LNCaP clone FGC (cell line): ENCODE measurements around the gene LRRC28.

Experiments used
- DNase-seq: peaks from one replicate; pipeline ENCODE4 v3.0.0-alpha.2; 2011; ENCODE audit warnings: low read depth
- H3K4me3 ChIP-seq: 2 replicates; pipeline ENCODE4 v1.5.1; 2011; ENCODE audit warnings: mild to moderate bottlenecking, low read depth, low read length, control low read depth
- CTCF ChIP-seq: IDR thresholded peaks from 2 replicates; pipeline ENCODE4 v1.5.1; 2012; ENCODE audit warnings: mild to moderate bottlenecking; ENCODE audit not compliant: control insufficient read depth, insufficient read depth; ENCODE audit errors: extremely low read depth

The LRRC28 gene

GRCh38 chr15:99295840-99296239 is 44.6 kb downstream of the LRRC28 start:
- no peak for TF ChIP-seq CTCF
- no peak overlapping the region for H3K4me3 ChIP-seq
- DNase-seq = no peak

GRCh38 chr15:99296386-99296785 is 45.1 kb downstream of the LRRC28 start:
- H3K4me3 ChIP-seq = no peak overlapping the region
- TF ChIP-seq CTCF = no peak
- DNase-seq = no peak

GRCh38 chr15:99303907-99304306 is 52.6 kb downstream of the LRRC28 start:
- DNase-seq = peak; percentile 77
- no peak overlapping the region for H3K4me3 ChIP-seq
- TF ChIP-seq CTCF = no peak

GRCh38 chr15:99305761-99306505 is 54.7 kb downstream of the LRRC28 start:
- DNase-seq = no peak
- TF ChIP-seq CTCF = no peak
- H3K4me3 ChIP-seq = no peak overlapping the region

GRCh38 chr15:99306694-99307338 is 55.5 kb downstream of the LRRC28 start:
- TF ChIP-seq CTCF = no peak
- no peak for DNase-seq
- no peak overlapping the region for H3K4me3 ChIP-seq

GRCh38 chr15:99307735-99308134 is 56.5 kb downstream of the LRRC28 start:
- no peak for TF ChIP-seq CTCF
- DNase-seq = no peak
- H3K4me3 ChIP-seq = no peak overlapping the region
